Nucleus accumbens (tissue), 56 donors: ENCODE measurements around the gene PRMT5.

Experiments
- DNase-seq, 56 donors: peaks; one replicate each; lab custom pipeline; 2025; lab: John Stamatoyannopoulos, UW

Gene PRMT5

GRCh38 chr14:22882529-22883172, 46.5 kb downstream of the PRMT5 start:
- peak in 40 of 56 donors; percentile 9 to 87 (median 54) for DNase-seq

GRCh38 chr14:22882064-22882463, 47.1 kb downstream of the PRMT5 start:
- DNase-seq, result no peak

GRCh38 chr14:22878271-22879246, 50.6 kb downstream of the PRMT5 start:
- no peak for DNase-seq

GRCh38 chr14:22877000-22877501, 52.1 kb downstream of the PRMT5 start:
- DNase-seq, result no peak

- no peak for DNase-seq
Measured at GRCh38 chr14:22875748-22876319, 53.3 kb downstream of the PRMT5 start.

GRCh38 chr14:22875003-22875747, 54.0 kb downstream of the PRMT5 start:
- DNase-seq, result no peak

GRCh38 chr14:22872833-22873520, 56.2 kb downstream of the PRMT5 start:
- no peak for DNase-seq

- DNase-seq, result peak in 47 of 56 donors; percentile 26 to 87 (median 61)
Measured at GRCh38 chr14:22872033-22872832, 56.9 kb downstream of the PRMT5 start.

- DNase-seq, result peak; percentile 27 to 95 (median 82)
Measured at GRCh38 chr14:22871224-22872032, 57.7 kb downstream of the PRMT5 start, which contains the start of gene LRP10. TSS of gene LRP10 (plus strand) at chr14:22871740. CDS start at chr14:22872304, 564 bp downstream.

GRCh38 chr14:22870811-22871223, 58.4 kb downstream of the PRMT5 start:
- no peak for DNase-seq
